Activated B cell treated with CpG ODN at 0.5 μM for 24 hours (primary cell): ENCODE data around the gene ALG12. TPM values are rescaled to one million over a fixed set of nuclear protein-coding genes. Genes with fewer than 3 reads are reported as not detected.

Experiments
- ATAC-seq: fragments of 200-7000 bp; cut with Tn5 transposase; one replicate; pipeline ENCODE4 v1.10.0; 2021; ENCODE audit warnings: low read depth, mild to moderate bottlenecking, moderate library complexity
- CTCF ChIA-PET: fragments of 350-600 bp; sonication (Branson Sonifier 250); formaldehyde crosslinking; loops from one replicate; lab custom pipeline; 2021; ENCODE audit warnings: antibody characterized with exemption; lab: Charles Lee
- POLR2A ChIA-PET: fragments of 350-600 bp; sonication (Branson Sonifier 250); formaldehyde crosslinking; loops from one replicate; lab custom pipeline; 2021; ENCODE audit warnings: antibody characterized with exemption; lab: Charles Lee
- DNase-seq: peaks from one replicate; pipeline ENCODE4 v3.0.0; 2022
- H3K27ac Mint-ChIP-seq: one replicate; pipeline ENCODE4 v1.8.0; 2020; ENCODE audit warnings: mixed read lengths
- H3K27me3 Mint-ChIP-seq: one replicate; pipeline ENCODE4 v1.8.0; 2021; ENCODE audit warnings: mixed read lengths
- H3K36me3 Mint-ChIP-seq: one replicate; pipeline ENCODE4 v1.8.0; 2021; ENCODE audit warnings: low read depth, mixed read lengths
- H3K4me1 Mint-ChIP-seq: one replicate; pipeline ENCODE4 v1.8.0; 2021; ENCODE audit warnings: mixed read lengths
- H3K4me3 Mint-ChIP-seq: one replicate; pipeline ENCODE4 v1.8.0; 2020; ENCODE audit warnings: mild to moderate bottlenecking, mixed read lengths
- H3K9me3 Mint-ChIP-seq: one replicate; pipeline ENCODE4 v1.8.0; 2020; ENCODE audit warnings: mixed read lengths
- CTCF ChIP-seq: fragments of 200-600 bp; IDR thresholded peaks from one replicate; pipeline ENCODE4 v1.8.0; 2022; ENCODE audit warnings: antibody characterized with exemption, mild to moderate bottlenecking
- intact Hi-C: fragments of 100-400 bp; cut with micrococcal nuclease; formaldehyde crosslinking; loops from one replicate; pipeline ENCODE4 v1.15.1; 2024
- total RNA-seq: library from RNA; stranded (reverse); gene quantifications from 2 replicates; pipeline ENCODE4 v1.2.3, GENCODE V29; 2022

The ALG12 gene
- total RNA-seq, 1 donor from 2014 or later = 18.2 TPM

GRCh38 chr22:49916831-49917230 is 1.4 kb downstream of the ALG12 start:
- TF ChIP-seq CTCF = no peak
- CTCF ChIA-PET = interaction anchor here (0.9 kb wide), 1 partner anchor 113 kb away, joined by 3 read pairs; no protein-coding TSS in a partner anchor
- DNase-seq (no peak), ATAC-seq (no peak)
- Mint-ChIP-seq H3K27me3 (no peaks in the 10 kb centered on the region), H3K27ac (no peak overlapping the region), H3K4me3 (peak overlapping the region; percentile 84), H3K9me3 (no peaks in the 10 kb centered on the region), H3K36me3 (peaks cover 38% of the 10 kb centered on the region), H3K4me1 (peaks cover 28% of the 10 kb centered on the region)
- intact Hi-C loops = no loop called here
- POLR2A ChIA-PET = interaction anchor here (0.7 to 1.8 kb wide), 4 partner anchors 9 to 449 kb away, joined by 3 to 8 read pairs (median 4); no protein-coding TSS in a partner anchor

GRCh38 chr22:49915610-49916009 is 2.6 kb downstream of the ALG12 start:
- Mint-ChIP-seq H3K27me3 (no peaks in the 10 kb centered on the region), H3K36me3 (peaks cover 36% of the 10 kb centered on the region), H3K4me3 (no peak overlapping the region), H3K4me1 (peaks cover 25% of the 10 kb centered on the region), H3K27ac (no peak overlapping the region), H3K9me3 (no peaks in the 10 kb centered on the region)
- POLR2A ChIA-PET = no interaction called here
- CTCF ChIA-PET = no interaction called here
- ATAC-seq = no peak
- no peak for DNase-seq
- TF ChIP-seq CTCF = no peak
- intact Hi-C loops = no loop called here

- Mint-ChIP-seq H3K36me3 (peaks cover 37% of the 10 kb centered on the region), H3K4me3 (no peak overlapping the region), H3K27ac (no peak overlapping the region), H3K9me3 (no peaks in the 10 kb centered on the region), H3K27me3 (no peaks in the 10 kb centered on the region), H3K4me1 (peaks cover 15% of the 10 kb centered on the region)
- POLR2A ChIA-PET = interaction anchor here (1.3 kb wide), 1 partner anchor 11 kb away, joined by 4 read pairs; no protein-coding TSS in a partner anchor
- DNase-seq (no peak), ATAC-seq (no peak)
- intact Hi-C loops = no loop called here
- CTCF ChIA-PET = no interaction called here
- no peak for TF ChIP-seq CTCF
Observed at GRCh38 chr22:49914256-49914655, 4.0 kb downstream of the ALG12 start.

- peaks cover 46% of the 10 kb centered on the region for H3K36me3 Mint-ChIP-seq
- no peak overlapping the region for H3K4me3 Mint-ChIP-seq
- intact Hi-C loops = no loop called here
- no peak for TF ChIP-seq CTCF
- H3K27ac Mint-ChIP-seq = no peak overlapping the region
- ChIA-PET POLR2A (no interaction called here), CTCF (no interaction called here)
- H3K4me1 Mint-ChIP-seq = peaks cover 13% of the 10 kb centered on the region
- no peaks in the 10 kb centered on the region for H3K9me3 Mint-ChIP-seq
- no peak for ATAC-seq
- no peak for DNase-seq
- H3K27me3 Mint-ChIP-seq = no peaks in the 10 kb centered on the region
Observed at GRCh38 chr22:49913446-49913845, 4.8 kb downstream of the ALG12 start.

- ChIA-PET CTCF (no interaction called here), POLR2A (no interaction called here)
- Mint-ChIP-seq H3K36me3 (peaks cover 47% of the 10 kb centered on the region), H3K4me3 (no peak overlapping the region), H3K27me3 (no peaks in the 10 kb centered on the region), H3K27ac (no peak overlapping the region), H3K9me3 (no peaks in the 10 kb centered on the region), H3K4me1 (peaks cover 13% of the 10 kb centered on the region)
- no peak for TF ChIP-seq CTCF
- intact Hi-C loops = no loop called here
- ATAC-seq (no peak), DNase-seq (no peak)
Observed at GRCh38 chr22:49913026-49913425, 5.2 kb downstream of the ALG12 start.
